Fibroblast of lung (primary cell): Measurements from ENCODE around the gene WWC1. TPM values are rescaled to one million over a fixed set of nuclear protein-coding genes. Genes with fewer than 3 reads are reported as not detected.

Experiments
- DNase-seq, 2 donors: peaks; one replicate each; pipeline versions ENCODE4 v3.0.0 to v3.0.0-alpha.2; 2010; ENCODE audit warnings: low read depth in 2 of 2
- H2AFZ ChIP-seq: 2 replicates; pipeline ENCODE4 v1.5.1; 2012; ENCODE audit warnings: low read length, control low read depth, inconsistent platforms
- H3K27ac ChIP-seq: 2 replicates; pipeline ENCODE4 v1.5.1; 2011; ENCODE audit warnings: low read length, control low read depth; ENCODE audit not compliant: insufficient read depth
- H3K27me3 ChIP-seq: 2 replicates; pipeline ENCODE4 v1.5.1; 2011; ENCODE audit warnings: mild to moderate bottlenecking, low read length; ENCODE audit not compliant: control insufficient read depth, insufficient read depth
- H3K36me3 ChIP-seq: 2 replicates; pipeline ENCODE4 v1.5.1; 2011; ENCODE audit warnings: low read length; ENCODE audit not compliant: control insufficient read depth, insufficient read depth
- H3K4me1 ChIP-seq: 2 replicates; pipeline ENCODE4 v1.5.1; 2011; ENCODE audit warnings: low read length; ENCODE audit not compliant: control insufficient read depth, insufficient read depth; ENCODE audit errors: extremely low read depth
- H3K4me2 ChIP-seq: 2 replicates; pipeline ENCODE4 v1.5.1; 2011; ENCODE audit warnings: low read length, control low read depth; ENCODE audit not compliant: insufficient read depth; ENCODE audit errors: extremely low read depth
- H3K4me3 ChIP-seq, 4 experiments: fragments of 200-600 bp in 1 of 4; sonication (generic) in 1 of 4; replicated peaks in 1 of 4; 2 replicates each; pipeline ENCODE4 v1.5.1; 2011 to 2016; ENCODE audit warnings: low read length in 4 of 4, low read depth in 3 of 4, mild to moderate bottlenecking in 3 of 4, control low read depth in 2 of 4, inconsistent platforms in 1 of 4, mixed read lengths in 1 of 4; ENCODE audit not compliant: insufficient read depth in 1 of 4; ENCODE audit errors: control extremely low read depth in 1 of 4
- H3K79me2 ChIP-seq: 2 replicates; pipeline ENCODE4 v1.5.1; 2012; ENCODE audit warnings: mild to moderate bottlenecking, low read length, inconsistent platforms; ENCODE audit not compliant: control insufficient read depth, insufficient read depth
- H3K9ac ChIP-seq: 2 replicates; pipeline ENCODE4 v1.5.1; 2011; ENCODE audit warnings: mild to moderate bottlenecking, low read length, control low read depth; ENCODE audit not compliant: insufficient read depth
- H3K9me3 ChIP-seq: 2 replicates; pipeline ENCODE4 v1.5.1; 2012; ENCODE audit warnings: low read depth, low read length; ENCODE audit not compliant: control insufficient read depth, insufficient read depth
- H4K20me1 ChIP-seq: 2 replicates; pipeline ENCODE4 v1.5.1; 2011; ENCODE audit warnings: low read length; ENCODE audit not compliant: control insufficient read depth, insufficient read depth; ENCODE audit errors: extremely low read depth
- EZH2 ChIP-seq: IDR thresholded peaks from 2 replicates; pipeline ENCODE4 v1.5.1; 2012; ENCODE audit warnings: low read length, control low read depth, mild to moderate bottlenecking; ENCODE audit errors: missing control alignments
- polyA plus RNA-seq, 2 donors: library from polyadenylated mRNA; depleted of rRNA in 1 of 2; stranded (reverse) in 1 of 2; unstranded in 1 of 2; fragments of >200 nt; gene quantifications; 2 replicates each; pipeline ENCODE4 v1.2.1, GENCODE V29; 2011 to 2012; ENCODE audit warnings: missing spikeins in 1 of 2
- total RNA-seq: library from RNA; depleted of rRNA; stranded (reverse); fragments of >200 nt; gene quantifications from 2 replicates; pipeline ENCODE4 v1.2.1, GENCODE V29; 2014
- TF ChIP-seq, protein P1 (sequence below), 2 donors: IDR thresholded peaks in 1 of 2; conservative IDR thresholded peaks in 1 of 2; 1 replicate in 1 of 2; 2 replicates in 1 of 2; pipeline ENCODE4 v1.5.1; 2011 to 2012; ENCODE audit warnings: low read length in 2 of 2, control low read depth in 1 of 2, inconsistent platforms in 1 of 2, low read depth in 1 of 2, mild to moderate bottlenecking in 1 of 2

The WWC1 gene
- total and polyA plus RNA-seq, 2 donors (not counting 1 experiment from before 2014, with no cell fraction given) = 2.5 to 3.2 TPM

DNA sequence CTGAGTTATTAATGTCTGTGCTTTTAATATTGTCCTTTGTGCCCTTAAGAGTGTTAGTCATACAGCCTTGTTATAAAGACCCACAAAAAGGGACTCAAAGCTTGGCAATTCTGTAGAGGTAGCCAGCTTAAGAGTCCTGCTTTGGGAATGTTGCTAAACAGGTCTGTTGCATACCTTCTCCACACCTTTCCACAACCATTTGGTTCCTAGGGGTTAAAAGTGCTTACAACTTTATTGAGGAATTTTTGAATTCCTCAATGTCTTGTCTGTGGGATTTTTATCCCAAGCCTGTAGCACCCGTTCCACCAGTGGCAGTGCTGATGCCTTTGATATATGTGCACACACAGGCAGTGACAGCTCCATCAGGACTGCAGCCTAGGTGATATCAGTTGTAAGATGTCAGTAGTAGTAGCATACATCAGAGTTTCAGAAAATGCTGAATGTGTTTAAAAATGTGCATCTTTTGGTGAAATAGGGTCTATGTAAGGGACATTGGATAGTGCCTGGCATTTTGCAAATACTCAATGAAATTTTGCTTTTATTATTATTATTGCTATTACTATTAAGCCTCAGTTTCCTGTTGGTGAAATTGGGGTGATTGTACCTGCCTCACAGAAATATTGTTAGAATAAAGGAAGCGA, 68.5 kb downstream of the WWC1 start:
- Histone ChIP-seq H3K9ac (no peak overlapping the region), H3K4me2 (no peak overlapping the region), H3K4me3 (no peak overlapping the region), H3K4me1 (peaks cover 3% of the 10 kb centered on the region), H2AFZ (no peak overlapping the region), H3K27ac (no peak overlapping the region), H3K9me3 (no peaks in the 10 kb centered on the region), H3K79me2 (no peaks in the 10 kb centered on the region), H3K36me3 (no peaks in the 10 kb centered on the region), H4K20me1 (no peaks in the 10 kb centered on the region), H3K27me3 (no peaks in the 10 kb centered on the region)
- TF ChIP-seq, protein P1, sequence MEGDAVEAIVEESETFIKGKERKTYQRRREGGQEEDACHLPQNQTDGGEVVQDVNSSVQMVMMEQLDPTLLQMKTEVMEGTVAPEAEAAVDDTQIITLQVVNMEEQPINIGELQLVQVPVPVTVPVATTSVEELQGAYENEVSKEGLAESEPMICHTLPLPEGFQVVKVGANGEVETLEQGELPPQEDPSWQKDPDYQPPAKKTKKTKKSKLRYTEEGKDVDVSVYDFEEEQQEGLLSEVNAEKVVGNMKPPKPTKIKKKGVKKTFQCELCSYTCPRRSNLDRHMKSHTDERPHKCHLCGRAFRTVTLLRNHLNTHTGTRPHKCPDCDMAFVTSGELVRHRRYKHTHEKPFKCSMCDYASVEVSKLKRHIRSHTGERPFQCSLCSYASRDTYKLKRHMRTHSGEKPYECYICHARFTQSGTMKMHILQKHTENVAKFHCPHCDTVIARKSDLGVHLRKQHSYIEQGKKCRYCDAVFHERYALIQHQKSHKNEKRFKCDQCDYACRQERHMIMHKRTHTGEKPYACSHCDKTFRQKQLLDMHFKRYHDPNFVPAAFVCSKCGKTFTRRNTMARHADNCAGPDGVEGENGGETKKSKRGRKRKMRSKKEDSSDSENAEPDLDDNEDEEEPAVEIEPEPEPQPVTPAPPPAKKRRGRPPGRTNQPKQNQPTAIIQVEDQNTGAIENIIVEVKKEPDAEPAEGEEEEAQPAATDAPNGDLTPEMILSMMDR (conservative IDR thresholded peaks at IDR 0.05 in 1 of 2, IDR thresholded peaks at IDR 0.05 in 1 of 2; ENCODE audit: low read depth in 1 of 2, low read length in 2 of 2) = no peak
- no peak for TF ChIP-seq EZH2
- DNase-seq = no peak

DNA sequence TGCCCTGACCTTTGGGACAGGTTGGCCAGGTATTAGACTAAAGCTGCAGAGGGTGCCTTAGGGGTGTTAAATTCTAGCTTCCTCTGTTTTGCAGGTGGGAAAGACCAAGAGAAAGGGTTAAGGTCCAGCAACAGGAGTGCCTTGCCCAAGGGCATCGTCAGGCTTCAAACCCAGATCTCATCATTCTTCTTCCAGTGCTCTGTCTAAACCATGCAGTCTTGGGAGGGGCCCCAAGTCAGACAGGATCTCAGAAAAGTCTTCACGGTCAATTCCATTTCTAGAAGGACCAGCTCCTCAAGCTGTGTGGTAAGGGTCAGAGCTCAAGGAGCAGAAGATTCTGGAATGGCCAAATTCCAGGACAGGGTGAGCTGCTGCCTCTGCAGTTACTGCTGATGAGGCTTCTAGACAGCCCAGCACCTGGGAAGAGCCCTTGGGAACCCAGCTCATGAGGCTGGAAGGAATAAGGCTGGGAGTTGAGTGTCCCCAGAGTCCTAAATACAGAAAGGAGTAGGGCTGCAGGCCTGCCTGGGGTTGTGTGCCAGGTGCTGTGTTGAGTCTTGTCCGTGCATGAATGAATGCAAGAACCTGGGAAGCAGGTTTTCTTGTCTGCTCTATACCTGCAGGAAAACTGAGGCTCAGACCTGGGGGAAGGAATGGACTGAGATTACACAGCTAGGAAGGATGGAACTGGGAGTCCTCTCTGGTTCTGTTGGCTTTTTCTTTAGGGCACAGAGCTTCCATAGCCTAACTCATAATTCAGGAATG, 69.3 kb downstream of the WWC1 start:
- Histone ChIP-seq H3K4me1 (peaks cover 11% of the 10 kb centered on the region), H3K79me2 (no peaks in the 10 kb centered on the region), H3K9ac (no peak overlapping the region), H3K36me3 (no peaks in the 10 kb centered on the region), H3K9me3 (no peaks in the 10 kb centered on the region), H2AFZ (no peak overlapping the region), H3K4me3 (no peak overlapping the region), H3K27ac (no peak overlapping the region), H3K4me2 (no peak overlapping the region), H4K20me1 (no peaks in the 10 kb centered on the region), H3K27me3 (no peaks in the 10 kb centered on the region)
- no peak for DNase-seq
- TF ChIP-seq EZH2 = no peak
- TF ChIP-seq, protein P1 (conservative IDR thresholded peaks at IDR 0.05 in 1 of 2, IDR thresholded peaks at IDR 0.05 in 1 of 2; ENCODE audit: low read depth in 1 of 2, low read length in 2 of 2) = no peak

DNA sequence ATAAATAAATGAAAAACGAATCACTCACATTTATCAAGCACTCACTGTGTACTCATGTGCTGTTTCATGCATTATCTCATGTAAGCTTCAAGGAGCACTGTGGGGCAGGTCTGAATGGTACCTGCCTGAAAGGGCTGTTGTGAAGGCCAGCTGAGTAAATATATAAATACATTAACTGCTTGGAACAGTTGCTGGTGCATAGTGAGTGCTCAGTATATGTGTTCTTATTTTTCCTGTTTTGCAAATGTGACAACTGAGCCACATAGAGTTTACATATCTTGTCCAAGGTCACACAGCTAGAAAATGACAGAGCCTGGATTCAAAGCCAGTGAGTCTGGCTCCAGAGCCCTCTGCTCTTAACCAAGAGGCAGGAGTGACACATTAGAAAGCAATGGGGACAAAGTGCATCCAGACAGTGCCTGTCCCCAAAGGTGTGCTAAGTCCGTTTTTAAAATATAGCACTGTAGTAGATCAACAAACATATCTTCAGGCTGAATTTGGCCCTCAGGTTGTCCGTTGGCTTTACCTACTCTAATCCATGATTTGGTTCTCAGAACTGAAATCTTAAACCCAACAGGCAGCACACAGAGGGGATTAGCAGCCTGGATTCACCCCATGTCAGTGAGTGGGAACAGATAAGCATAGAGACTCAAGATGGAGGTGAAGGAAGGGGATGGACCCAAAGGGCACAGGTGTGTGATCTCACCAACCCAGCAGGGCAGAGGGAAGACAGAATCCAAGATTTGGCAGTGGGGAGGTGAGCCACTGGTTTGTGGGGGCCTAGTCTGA, 70.8 kb downstream of the WWC1 start:
- H3K4me3 ChIP-seq = no peak overlapping the region
- no peaks in the 10 kb centered on the region for H3K9me3 ChIP-seq
- H2AFZ ChIP-seq = no peak overlapping the region
- H3K9ac ChIP-seq = no peak overlapping the region
- no peak for TF ChIP-seq EZH2
- TF ChIP-seq, protein P1 (conservative IDR thresholded peaks at IDR 0.05 in 1 of 2, IDR thresholded peaks at IDR 0.05 in 1 of 2; ENCODE audit: low read depth in 1 of 2, low read length in 2 of 2) = no peak
- no peaks in the 10 kb centered on the region for H4K20me1 ChIP-seq
- no peaks in the 10 kb centered on the region for H3K36me3 ChIP-seq
- DNase-seq = no peak
- H3K4me2 ChIP-seq = no peak overlapping the region
- peaks cover 19% of the 10 kb centered on the region for H3K4me1 ChIP-seq
- H3K79me2 ChIP-seq = no peaks in the 10 kb centered on the region
- H3K27ac ChIP-seq = no peak overlapping the region
- no peaks in the 10 kb centered on the region for H3K27me3 ChIP-seq
